Measurements from ENCODE around the gene RALGDS. TPM values are rescaled to one million over a fixed set of nuclear protein-coding genes. Genes with fewer than 3 reads are reported as not detected.
"Not testable (repeated sequence)": the region's sequence is repeated elsewhere in the genome, so short reads cannot be mapped to it uniquely, and the experiment has no call there.

RALGDS gene
- total RNA-seq, 1 donor from 2014 or later: 58.4 TPM

DNA sequence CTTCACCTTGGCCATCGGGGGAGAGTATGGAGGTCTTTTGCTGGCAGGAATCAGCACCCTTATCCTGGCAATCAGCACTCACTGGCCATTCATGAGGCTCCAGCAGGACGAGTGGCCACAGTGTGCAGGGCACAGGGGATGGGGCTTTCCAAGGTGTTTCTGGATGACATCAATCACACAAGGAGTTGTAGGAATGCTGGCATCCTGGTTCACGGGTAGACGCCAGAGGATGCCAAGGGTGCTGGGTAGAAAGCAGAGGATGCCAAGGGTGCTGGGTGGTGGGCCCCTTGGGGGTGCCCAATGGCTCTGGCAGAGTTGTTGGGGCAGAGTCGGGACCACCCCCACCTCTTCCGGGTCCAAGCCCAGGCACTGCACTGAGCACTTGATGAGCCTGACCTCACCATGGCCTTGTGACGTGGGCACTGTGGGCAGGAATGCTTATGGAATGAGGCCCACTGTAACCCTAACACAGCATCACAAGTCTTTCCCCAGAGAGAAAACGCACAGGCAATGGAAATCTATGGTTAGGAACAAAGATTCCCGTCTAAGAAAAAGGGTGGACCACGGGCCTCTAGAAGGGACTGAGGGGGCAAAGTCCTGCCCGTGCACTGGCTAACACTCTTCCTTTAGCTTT lies 30.2 kb downstream of the RALGDS start:
- peak; percentile 65 for DNase-seq (ENCODE audit: low spot score)

- no peak for DNase-seq (ENCODE audit: low spot score)
Measured at GRCh38 chr9:133090187-133090586, 30.9 kb downstream of the RALGDS start.

- no peak for DNase-seq (ENCODE audit: low spot score)
Measured at GRCh38 chr9:133089271-133089671, 31.8 kb downstream of the RALGDS start.

GRCh38 chr9:133088756-133089155 lies 32.3 kb downstream of the RALGDS start:
- DNase-seq (ENCODE audit: low spot score): no peak

GRCh38 chr9:133088146-133088750 lies 32.8 kb downstream of the RALGDS start:
- DNase-seq (ENCODE audit: low spot score): no peak

DNA sequence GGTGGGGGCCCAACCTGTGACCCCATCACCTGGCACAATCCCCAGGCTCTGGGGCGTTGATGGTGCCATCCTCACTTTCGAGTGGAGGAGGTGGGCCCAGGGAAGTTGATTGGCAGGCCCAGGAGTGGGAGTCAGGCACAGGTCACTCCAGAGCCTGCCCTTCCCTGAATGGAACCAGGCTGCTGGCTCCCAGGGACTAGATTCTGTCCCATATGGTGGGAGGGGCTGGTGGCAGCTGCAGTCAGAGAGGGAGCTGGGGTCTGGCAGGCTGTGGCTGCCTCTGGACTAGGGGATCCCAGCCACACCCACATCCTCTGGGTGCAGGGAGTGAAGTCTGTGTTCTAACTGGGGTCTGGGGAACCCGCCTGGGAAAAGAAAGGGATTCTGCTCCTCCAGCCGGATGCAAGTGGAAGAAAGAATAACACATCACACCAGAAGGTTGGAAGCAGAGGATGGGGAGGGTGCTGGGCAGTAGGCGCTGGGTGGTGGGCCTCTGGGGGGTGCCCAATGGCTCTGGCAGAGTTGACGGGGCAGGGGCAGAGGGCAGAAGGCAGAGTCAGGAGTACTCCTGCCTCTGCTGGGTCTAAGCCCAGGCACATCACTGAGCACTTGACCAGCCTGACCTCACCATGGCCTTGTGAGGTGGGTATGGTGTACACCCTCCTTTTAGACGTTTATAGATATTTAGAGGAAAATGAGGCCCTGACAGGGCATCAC lies 33.5 kb downstream of the RALGDS start:
- DNase-seq (ENCODE audit: low spot score): no peak

DNA sequence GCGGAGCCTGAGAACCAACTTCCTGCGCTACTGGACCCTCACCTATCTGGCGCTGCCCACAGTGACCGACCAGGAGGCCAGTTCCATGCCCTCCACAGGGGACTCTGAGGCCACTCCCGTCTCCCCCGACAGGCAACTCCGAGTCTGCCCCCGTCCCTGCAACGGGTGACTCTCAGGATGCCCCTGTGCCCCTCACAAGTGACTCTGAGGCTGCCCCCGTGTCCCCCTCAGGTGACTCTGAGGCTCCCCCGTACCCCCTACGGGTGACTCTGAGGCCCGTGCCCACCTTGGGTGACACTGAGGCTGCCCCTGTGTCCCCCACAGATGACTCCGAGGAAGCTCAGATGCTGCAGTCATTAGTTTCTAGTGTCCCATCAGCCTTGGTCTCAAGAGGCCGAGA lies 34.1 kb downstream of the RALGDS start:
- no peak for DNase-seq (ENCODE audit: low spot score)

DNA sequence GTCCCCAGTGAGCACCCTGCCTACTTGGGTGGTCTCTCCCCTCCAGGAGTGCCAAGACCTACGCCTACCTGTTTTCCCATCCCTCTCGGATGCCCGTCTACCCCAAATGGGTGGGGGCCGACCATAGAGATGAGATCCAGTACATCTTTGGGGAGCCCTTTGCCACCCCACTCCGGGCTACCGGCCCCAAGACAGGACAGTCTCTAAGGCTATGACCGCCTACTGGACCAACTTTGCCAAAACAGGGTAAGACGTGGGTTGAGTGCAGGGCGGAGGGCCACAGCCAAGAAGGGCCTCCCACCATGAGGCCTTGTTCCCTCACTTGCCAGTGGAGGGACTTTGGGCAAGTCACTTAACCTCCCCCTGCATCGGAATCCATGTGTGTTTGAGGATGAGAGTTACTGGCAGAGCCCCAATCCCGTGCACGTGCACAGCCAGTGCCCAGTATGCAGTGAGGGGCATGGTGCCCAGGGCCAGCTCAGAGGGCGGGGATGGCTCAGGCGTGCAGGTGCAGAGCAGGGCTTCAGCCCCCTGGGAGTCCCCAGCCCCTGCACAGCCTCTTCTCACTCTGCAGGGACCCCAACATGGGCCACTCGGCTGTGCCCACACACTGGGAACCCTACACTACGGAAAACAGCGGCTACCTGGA lies 34.7 kb downstream of the RALGDS start:
- not testable (repeated sequence) for DNase-seq (ENCODE audit: low spot score)

DNA sequence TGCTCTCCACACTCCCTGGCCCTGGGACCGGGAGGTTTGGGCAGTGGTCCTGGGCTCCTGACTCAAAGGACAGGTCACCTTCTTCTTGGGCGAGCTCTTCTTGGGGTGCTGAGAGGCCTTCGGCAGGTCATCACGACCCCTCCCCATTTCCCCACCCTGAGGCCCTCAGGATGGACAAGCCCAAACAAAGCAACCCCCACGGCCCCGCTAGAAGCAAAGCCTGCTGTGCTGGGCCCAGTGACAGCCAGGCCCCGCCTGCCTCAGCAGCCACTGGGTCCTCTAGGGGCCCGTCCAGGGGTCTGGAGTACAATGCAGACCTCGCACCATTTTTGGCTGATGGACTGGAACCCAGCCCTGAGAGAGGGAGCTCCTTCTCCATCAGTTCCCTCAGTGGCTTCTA lies 37.4 kb downstream of the RALGDS start:
- not testable (repeated sequence) for DNase-seq (ENCODE audit: low spot score)

DNA sequence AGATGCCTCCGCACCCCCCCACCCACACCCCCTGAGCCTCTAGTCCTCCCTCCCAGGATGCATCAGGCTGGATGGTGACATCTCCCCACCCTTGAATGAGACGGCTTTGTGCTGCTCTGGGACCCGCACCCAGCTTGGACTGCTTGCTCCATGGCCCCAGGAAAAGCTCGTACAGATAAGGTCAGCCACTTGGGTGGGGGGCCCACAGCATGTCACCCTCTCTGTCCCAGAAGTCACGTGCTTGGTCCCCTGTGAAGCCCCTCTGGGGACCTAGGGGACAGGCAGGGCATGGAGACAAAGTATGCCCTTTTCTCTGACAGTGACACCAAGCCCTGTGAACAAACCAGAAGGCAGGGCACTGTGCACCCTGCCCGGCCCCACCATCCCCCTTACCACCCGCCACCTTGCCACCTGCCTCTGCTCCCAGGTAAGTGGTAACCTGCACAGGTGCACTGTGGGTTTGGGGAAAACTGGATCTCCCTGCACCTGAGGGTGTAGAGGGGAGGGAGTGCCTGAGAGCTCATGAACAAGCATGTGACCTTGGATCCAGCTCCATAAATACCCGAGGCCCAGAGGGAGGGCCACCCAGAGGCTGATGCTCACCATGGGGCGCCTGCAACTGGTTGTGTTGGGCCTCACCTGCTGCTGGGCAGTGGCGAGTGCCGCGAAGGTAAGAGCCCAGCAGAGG lies 38.9 kb downstream of the RALGDS start:
- peak; percentile 82 for DNase-seq (ENCODE audit: low spot score)

GRCh38 chr9:133080786-133081779 lies 40.0 kb downstream of the RALGDS start:
- not testable (repeated sequence) for DNase-seq (ENCODE audit: low spot score)

DNA sequence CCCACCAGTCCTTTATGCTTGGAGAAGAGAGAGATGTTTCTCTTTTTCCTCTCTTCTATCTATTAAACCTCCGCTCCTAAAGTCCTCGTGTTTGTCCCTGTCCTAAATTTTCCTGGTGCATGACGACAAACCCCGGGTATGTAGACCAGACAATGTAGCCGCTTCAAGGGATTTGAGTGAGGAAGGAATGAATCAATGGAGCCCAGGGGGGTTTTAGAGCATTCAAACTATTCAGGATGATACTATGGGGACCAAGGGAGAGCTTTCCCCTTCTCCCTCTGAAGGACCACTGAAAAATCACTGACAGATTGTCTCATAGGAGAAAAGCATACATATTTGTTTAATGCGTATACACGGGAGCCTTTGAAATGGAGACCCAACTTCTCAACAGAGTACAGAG lies 40.9 kb downstream of the RALGDS start:
- no peak for DNase-seq (ENCODE audit: low spot score)

GRCh38 chr9:133078486-133078885 lies 42.6 kb downstream of the RALGDS start:
- DNase-seq (ENCODE audit: low spot score): no peak

DNA sequence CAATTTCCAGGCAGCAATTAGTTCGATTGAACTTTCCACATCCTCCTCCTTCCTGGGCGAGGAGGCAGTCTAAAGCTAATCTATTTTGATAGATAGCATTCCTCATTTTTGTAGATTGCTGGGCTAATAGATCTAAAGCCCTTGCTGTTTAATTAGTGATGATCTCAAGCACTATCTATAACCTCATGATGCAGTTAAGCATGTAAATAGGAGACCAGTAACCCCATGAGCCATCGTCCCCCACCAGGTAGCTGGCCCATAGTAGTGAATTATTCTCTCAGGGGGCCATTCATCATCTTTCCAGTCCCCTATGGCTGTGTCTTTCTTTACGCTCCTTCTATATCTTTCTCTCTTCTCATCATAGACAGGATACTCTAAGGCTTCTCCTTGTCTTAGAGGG lies 44.3 kb downstream of the RALGDS start:
- DNase-seq (ENCODE audit: low spot score): no peak

- no peak for DNase-seq (ENCODE audit: low spot score)
Measured at GRCh38 chr9:133075925-133076630, 45.0 kb downstream of the RALGDS start.

DNA sequence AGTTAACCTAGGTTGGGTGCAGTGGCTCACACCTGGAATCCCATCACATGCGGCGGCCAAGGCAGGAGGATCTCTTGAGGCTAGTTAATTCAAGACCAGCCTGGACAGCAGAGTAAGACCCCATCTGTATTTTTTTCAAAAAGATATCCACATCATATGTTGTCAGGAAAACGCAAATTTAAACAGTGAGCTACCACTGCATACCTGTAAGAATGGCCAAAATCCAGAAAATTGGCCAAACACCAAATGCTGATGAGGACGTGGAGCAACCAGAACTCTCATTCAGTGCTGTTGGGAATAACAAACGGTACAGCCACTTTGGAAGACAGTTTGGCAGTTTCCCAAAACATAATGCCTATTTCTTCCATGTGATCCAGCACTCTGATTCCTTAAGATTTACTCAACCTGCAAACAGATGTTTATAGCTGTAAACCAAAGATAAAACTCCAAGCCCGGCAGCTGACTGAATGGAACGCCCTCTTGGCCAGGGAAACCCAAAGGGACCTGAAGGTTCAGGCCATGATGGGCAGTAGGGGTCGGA lies 46.9 kb downstream of the RALGDS start:
- DNase-seq (ENCODE audit: low spot score): no peak

- no peak for DNase-seq (ENCODE audit: low spot score)
Measured at GRCh38 chr9:133073086-133074014, 47.7 kb downstream of the RALGDS start.

DNA sequence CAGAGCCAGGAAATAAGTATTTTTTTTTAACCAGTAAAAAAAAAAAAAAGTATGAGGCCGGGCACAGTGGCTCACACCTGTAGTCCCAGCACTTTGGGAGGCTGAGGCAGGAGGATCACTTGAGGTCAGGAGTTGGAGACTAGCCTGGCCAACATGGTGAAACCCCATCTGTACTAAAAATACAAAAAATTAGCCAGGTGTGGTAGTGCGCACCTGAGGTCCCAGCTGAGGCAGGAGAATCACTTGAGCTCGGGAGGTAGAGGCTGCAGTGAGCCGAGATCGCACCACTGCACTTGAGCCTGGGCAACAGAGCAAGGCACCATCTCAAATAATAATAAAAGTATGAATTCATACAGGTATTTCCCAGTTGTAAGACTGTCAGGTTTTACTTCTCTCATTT lies 48.8 kb downstream of the RALGDS start:
- not testable (repeated sequence) for DNase-seq (ENCODE audit: low spot score)

Measured in mesenteric fat pad (tissue), 1 donor.